ENCODE data around the gene NTMT1.
A peak's percentile ranks its signal among the peaks of the same experiment; 100 is the strongest.

The NTMT1 gene

GRCh38 chr9:129679537-129679936 lies 53.6 kb downstream of the NTMT1 start:
- DNase-seq (ENCODE audit: low read depth) = no peak
- TF ChIP-seq CTCF (conservative IDR thresholded peaks at IDR 0.05; ENCODE audit: low read depth, low read length) = no peak
- H3K4me3 ChIP-seq (ENCODE audit: low read length) = no peak overlapping the region

GRCh38 chr9:129681924-129682323 lies 56.0 kb downstream of the NTMT1 start:
- H3K4me3 ChIP-seq (ENCODE audit: low read length) = no peak overlapping the region
- DNase-seq (ENCODE audit: low read depth) = no peak
- no peak for TF ChIP-seq CTCF (conservative IDR thresholded peaks at IDR 0.05; ENCODE audit: low read depth, low read length)

GRCh38 chr9:129682381-129682780 lies 56.4 kb downstream of the NTMT1 start:
- TF ChIP-seq CTCF (conservative IDR thresholded peaks at IDR 0.05; ENCODE audit: low read depth, low read length) = no peak
- no peak for DNase-seq (ENCODE audit: low read depth)
- H3K4me3 ChIP-seq (ENCODE audit: low read length) = no peak overlapping the region

GRCh38 chr9:129685220-129685932 lies 59.4 kb downstream of the NTMT1 start:
- DNase-seq (ENCODE audit: low read depth) = peak; percentile 15
- TF ChIP-seq CTCF (conservative IDR thresholded peaks at IDR 0.05; ENCODE audit: low read depth, low read length) = no peak
- no peak overlapping the region for H3K4me3 ChIP-seq (ENCODE audit: low read length)
